Stomach (tissue), 9 donors: Measurements from ENCODE around the gene PLXNA2. TPM values are rescaled to one million over a fixed set of nuclear protein-coding genes. Genes with fewer than 3 reads are reported as not detected.

Source experiments
- DNase-seq, 2 donors: peaks; one replicate each; pipeline versions ENCODE4 v3.0.0 to v3.0.0-alpha.2; 2013 to 2019
- H3K27ac ChIP-seq, 5 donors: fragments of 200-600 bp in 4 of 5; sonication (generic) in 4 of 5; one replicate each; pipeline ENCODE4 v1.5.1; 2013 to 2019; ENCODE audit warnings: mild to moderate bottlenecking in 1 of 5, moderate library complexity in 1 of 5
- H3K27me3 ChIP-seq, 3 donors: fragments of 200-600 bp; sonication (generic); one replicate each; pipeline ENCODE4 v1.5.1; 2017 to 2019; ENCODE audit warnings: mixed run types in 1 of 3
- H3K36me3 ChIP-seq, 4 donors: fragments of 200-600 bp; sonication (generic); 1 replicate in 3 of 4; 2 replicates in 1 of 4; pipeline ENCODE4 v1.5.1; 2016 to 2019
- H3K4me1 ChIP-seq, 4 donors: fragments of 200-600 bp; sonication (generic); one replicate each; pipeline ENCODE4 v1.5.1; 2016 to 2019
- H3K4me3 ChIP-seq, 4 donors: fragments of 200-600 bp; sonication (generic) in 3 of 4; one replicate each; pipeline ENCODE4 v1.5.1; 2016 to 2019; ENCODE audit warnings: mild to moderate bottlenecking in 1 of 4
- H3K9me3 ChIP-seq, 4 donors: fragments of 200-600 bp; sonication (generic); one replicate each; pipeline ENCODE4 v1.5.1; 2016 to 2019
- EP300 ChIP-seq: sonication (generic); formaldehyde crosslinking; IDR thresholded peaks from one replicate; pipeline ENCODE4 v1.6.1; 2017; ENCODE audit warnings: antibody characterized with exemption
- POLR2A ChIP-seq, 4 donors: fragments of 450-650 bp; IDR thresholded peaks; one replicate each; pipeline ENCODE4 v1.6.1; 2016; ENCODE audit warnings: antibody characterized with exemption in 4 of 4, control low read depth in 2 of 4, mild to moderate bottlenecking in 1 of 4, moderate library complexity in 1 of 4
- POLR2AphosphoS5 ChIP-seq, 3 donors: sonication (generic); formaldehyde crosslinking; IDR thresholded peaks; one replicate each; pipeline ENCODE4 v1.6.1; 2016; ENCODE audit warnings: antibody characterized with exemption in 3 of 3
- WGBS, 5 donors: extraction: QIAGEN DNeasy Blood & Tissue Kit in 3 of 5; methylation state at CpG; one replicate each; pipeline versions ENCODE4 v1.1.5 to v1.1.7; 2013 to 2018; 5-methylcytosine and 5-hydroxymethylcytosine counted together
- intact Hi-C: fragments of 100-400 bp; cut with DNase I; formaldehyde crosslinking; loops from one replicate; pipeline ENCODE4 v1.15.1; 2023; ENCODE audit warnings: low total_unique reads
- polyA plus RNA-seq, 3 donors: library from polyadenylated mRNA; stranded (reverse); fragments of 200-250 nt; gene quantifications; one replicate each; pipeline ENCODE4 v1.2.3, GENCODE V29; 2013
- total RNA-seq, 5 donors: library from RNA; depleted of rRNA; stranded (reverse); fragments of >200 nt; gene quantifications; one replicate each; pipeline versions ENCODE4 v1.1.0 to v1.2.3, GENCODE V29; 2014 to 2016
- TF ChIP-seq, protein P1 (sequence below), 7 experiments: fragments of 450-650 bp in 4 of 7; fragments of 200-600 bp in 3 of 7; sonication (generic) in 3 of 7; IDR thresholded peaks; one replicate each; pipeline ENCODE4 v1.5.1; 2016 to 2019; ENCODE audit warnings: antibody characterized with exemption in 7 of 7, control low read depth in 2 of 7, mild to moderate bottlenecking in 1 of 7
- donor health status: healthy with polysubstance abuse.
- donor health status: Bipolar disorder and iron deficiency.
- donor health status: healthy.

PLXNA2 gene
- total and polyA plus RNA-seq, 8 donors, result 2.7 to 185 (median 28.7) TPM

- WGBS, 5 donors, result 88 to 94% (median 92%) methylated on average over 6 of the region's 6 CpGs
- DNase-seq, result no peak
- Histone ChIP-seq H3K9me3 (no peaks in the 10 kb centered on the region), H3K27ac (no peak overlapping the region), H3K36me3 (no peaks in the 10 kb centered on the region), H3K27me3 (peaks cover 0 to 21% (median 0%) of the 10 kb centered on the region in 3 donors), H3K4me1 (no peaks in the 10 kb centered on the region), H3K4me3 (no peak overlapping the region)
- intact Hi-C loops, result no loop called here
- no peak for TF ChIP-seq POLR2AphosphoS5 (IDR thresholded peaks at IDR 0.05)
These were observed 29.3 kb upstream of the PLXNA2 start for GRCh38 chr1:208273386-208274017.

GRCh38 chr1:208272713-208273112 lies 28.5 kb upstream of the PLXNA2 start:
- Histone ChIP-seq H3K36me3 (no peaks in the 10 kb centered on the region), H3K27me3 (peaks cover 0 to 29% (median 0%) of the 10 kb centered on the region in 3 donors), H3K4me3 (no peak overlapping the region), H3K9me3 (no peaks in the 10 kb centered on the region), H3K4me1 (no peaks in the 10 kb centered on the region), H3K27ac (no peak overlapping the region)
- TF ChIP-seq POLR2AphosphoS5 (IDR thresholded peaks at IDR 0.05), result no peak
- TF ChIP-seq, protein P1, sequence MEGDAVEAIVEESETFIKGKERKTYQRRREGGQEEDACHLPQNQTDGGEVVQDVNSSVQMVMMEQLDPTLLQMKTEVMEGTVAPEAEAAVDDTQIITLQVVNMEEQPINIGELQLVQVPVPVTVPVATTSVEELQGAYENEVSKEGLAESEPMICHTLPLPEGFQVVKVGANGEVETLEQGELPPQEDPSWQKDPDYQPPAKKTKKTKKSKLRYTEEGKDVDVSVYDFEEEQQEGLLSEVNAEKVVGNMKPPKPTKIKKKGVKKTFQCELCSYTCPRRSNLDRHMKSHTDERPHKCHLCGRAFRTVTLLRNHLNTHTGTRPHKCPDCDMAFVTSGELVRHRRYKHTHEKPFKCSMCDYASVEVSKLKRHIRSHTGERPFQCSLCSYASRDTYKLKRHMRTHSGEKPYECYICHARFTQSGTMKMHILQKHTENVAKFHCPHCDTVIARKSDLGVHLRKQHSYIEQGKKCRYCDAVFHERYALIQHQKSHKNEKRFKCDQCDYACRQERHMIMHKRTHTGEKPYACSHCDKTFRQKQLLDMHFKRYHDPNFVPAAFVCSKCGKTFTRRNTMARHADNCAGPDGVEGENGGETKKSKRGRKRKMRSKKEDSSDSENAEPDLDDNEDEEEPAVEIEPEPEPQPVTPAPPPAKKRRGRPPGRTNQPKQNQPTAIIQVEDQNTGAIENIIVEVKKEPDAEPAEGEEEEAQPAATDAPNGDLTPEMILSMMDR (IDR thresholded peaks at IDR 0.05), result no peak
- WGBS, 5 donors, result 71 to 97% (median 91%) methylated on average over 1 of the region's 1 CpG
- DNase-seq, result no peak
- intact Hi-C loops, result no loop called here

GRCh38 chr1:208272311-208272710 lies 28.1 kb upstream of the PLXNA2 start:
- Histone ChIP-seq H3K4me1 (no peaks in the 10 kb centered on the region), H3K9me3 (no peaks in the 10 kb centered on the region), H3K4me3 (no peak overlapping the region), H3K27me3 (peaks cover 0 to 33% (median 0%) of the 10 kb centered on the region in 3 donors), H3K36me3 (no peaks in the 10 kb centered on the region), H3K27ac (no peak overlapping the region)
- intact Hi-C loops, result no loop called here
- whole genome bisulfite sequencing, 5 donors, result 54 to 85% (median 73%) methylated on average over 2 of the region's 2 CpGs
- no peak for DNase-seq
- TF ChIP-seq POLR2AphosphoS5 (IDR thresholded peaks at IDR 0.05) (no peak), EP300 (no peak), POLR2A (IDR thresholded peaks at IDR 0.05) (no peak)
- TF ChIP-seq, protein P1 (IDR thresholded peaks at IDR 0.05), result no peak

DNA sequence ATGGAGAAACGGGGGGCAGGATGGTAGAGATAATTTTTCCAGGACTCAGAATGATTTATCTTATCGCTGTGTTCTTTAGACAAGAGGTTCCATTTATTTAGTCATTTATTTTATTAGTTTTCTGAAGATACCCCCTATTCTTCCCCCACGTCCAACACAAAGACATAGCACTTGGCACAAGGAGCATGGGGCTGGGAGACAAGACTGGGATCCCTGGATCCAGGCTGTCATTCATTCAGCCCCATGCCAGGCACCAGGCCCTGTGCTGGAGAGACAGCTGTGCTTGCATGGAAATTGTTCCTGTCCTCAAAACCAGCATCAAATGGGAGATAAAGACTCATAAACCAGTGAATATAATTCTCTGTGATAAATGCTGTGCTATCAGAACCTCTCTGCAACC lies 27.1 kb upstream of the PLXNA2 start:
- Histone ChIP-seq H3K36me3 (no peaks in the 10 kb centered on the region), H3K4me1 (no peaks in the 10 kb centered on the region), H3K27ac (no peak overlapping the region), H3K9me3 (no peaks in the 10 kb centered on the region), H3K27me3 (peaks cover 0 to 43% (median 0%) of the 10 kb centered on the region in 3 donors), H3K4me3 (no peak overlapping the region)
- WGBS, 5 donors, result 48 to 75% (median 64%) methylated on average over 3 of the region's 3 CpGs
- TF ChIP-seq, protein P1 (IDR thresholded peaks at IDR 0.05), result no peak
- TF ChIP-seq POLR2A (IDR thresholded peaks at IDR 0.05) (no peak), EP300 (no peak), POLR2AphosphoS5 (IDR thresholded peaks at IDR 0.05) (no peak)
- intact Hi-C loops, result no loop called here
- DNase-seq, result no peak

DNA sequence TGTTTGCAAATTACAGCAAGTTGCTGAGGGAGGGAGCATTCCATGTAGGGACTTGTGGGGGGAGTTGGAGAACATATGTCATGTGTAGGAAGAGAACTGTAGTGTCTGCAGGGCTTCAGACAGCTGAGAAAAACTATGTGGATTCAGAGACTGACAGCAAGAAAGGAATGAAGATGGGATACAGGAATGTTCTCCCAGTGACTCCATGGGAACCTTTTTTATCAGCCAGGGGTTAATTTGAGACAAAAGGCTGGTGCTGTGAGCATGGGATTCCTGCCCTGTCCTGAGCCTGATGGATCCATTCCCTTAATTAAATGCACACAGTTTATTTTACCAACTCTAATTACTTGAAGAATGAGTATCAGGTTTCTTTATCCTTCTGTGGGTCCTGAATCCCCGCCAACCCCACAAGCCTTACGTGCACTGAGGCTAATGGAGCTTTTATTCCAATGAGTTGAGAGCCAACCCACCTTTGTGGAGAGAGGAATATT lies 26.5 kb upstream of the PLXNA2 start:
- no peak for DNase-seq
- Histone ChIP-seq H3K9me3 (no peaks in the 10 kb centered on the region), H3K27me3 (peaks cover 0 to 47% (median 0%) of the 10 kb centered on the region in 3 donors), H3K27ac (no peak overlapping the region), H3K4me1 (no peaks in the 10 kb centered on the region), H3K36me3 (no peaks in the 10 kb centered on the region), H3K4me3 (no peak overlapping the region)
- no peak for TF ChIP-seq POLR2A (IDR thresholded peaks at IDR 0.05)
- TF ChIP-seq EP300, result no peak
- TF ChIP-seq, protein P1 (IDR thresholded peaks at IDR 0.05), result no peak
- TF ChIP-seq POLR2AphosphoS5 (IDR thresholded peaks at IDR 0.05), result no peak
- 36 to 57% (median 48%) methylated on average over 2 of the region's 2 CpGs for WGBS, 5 donors
- intact Hi-C loops, result no loop called here
